Mesothelial cell of epicardium (in vitro differentiated cells): ENCODE results near the gene NRP1. TPM values are rescaled to one million over a fixed set of nuclear protein-coding genes. Genes with fewer than 3 reads are reported as not detected.

ENCODE experiments used
- DNase-seq, 2 experiments: peaks; one replicate each; pipeline ENCODE4 v3.0.0; 2021; ENCODE audit warnings: low spot score in 2 of 2; ENCODE audit not compliant: unreplicated experiment in 2 of 2
- H3K27ac Mint-ChIP-seq: 2 replicates; pipeline ENCODE4 v1.8.0; 2021; ENCODE audit warnings: mixed read lengths
- H3K27me3 Mint-ChIP-seq: 2 replicates; pipeline ENCODE4 v1.8.0; 2021; ENCODE audit warnings: low read depth, mixed read lengths
- H3K36me3 Mint-ChIP-seq: 2 replicates; pipeline ENCODE4 v1.8.0; 2021; ENCODE audit warnings: mixed read lengths
- H3K4me1 Mint-ChIP-seq: 2 replicates; pipeline ENCODE4 v1.8.0; 2021; ENCODE audit warnings: mixed read lengths
- H3K4me3 Mint-ChIP-seq: 2 replicates; pipeline ENCODE4 v1.8.0; 2021; ENCODE audit warnings: mild to moderate bottlenecking, moderate library complexity, mixed read lengths
- H3K9me3 Mint-ChIP-seq: 2 replicates; pipeline ENCODE4 v1.8.0; 2021; ENCODE audit warnings: mixed read lengths
- CTCF ChIP-seq: fragments of 200-600 bp; sonication (generic); IDR thresholded peaks from one replicate; pipeline ENCODE4 v1.5.0; 2021; ENCODE audit warnings: antibody characterized with exemption; ENCODE audit not compliant: unreplicated experiment
- total RNA-seq: library from RNA; stranded (reverse); gene quantifications from 3 replicates; pipeline ENCODE4 v1.2.1, GENCODE V29; 2021

Gene NRP1
- total RNA-seq, 1 donor from 2014 or later, result 47.7 TPM

- DNase-seq, result no peak
- peaks cover 3% of the 10 kb centered on the region for H3K9me3 Mint-ChIP-seq
- H3K36me3 Mint-ChIP-seq, result no peaks in the 10 kb centered on the region
- TF ChIP-seq CTCF, result no peak
- H3K27ac Mint-ChIP-seq, result no peak overlapping the region
- no peak overlapping the region for H3K4me3 Mint-ChIP-seq
- H3K27me3 Mint-ChIP-seq, result no peaks in the 10 kb centered on the region
- H3K4me1 Mint-ChIP-seq, result peaks cover 20% of the 10 kb centered on the region
Observed at GRCh38 chr10:33376976-33377657, 42.6 kb upstream of the NRP1 start.

- peaks cover 13% of the 10 kb centered on the region for H3K4me1 Mint-ChIP-seq
- no peak overlapping the region for H3K27ac Mint-ChIP-seq
- no peaks in the 10 kb centered on the region for H3K27me3 Mint-ChIP-seq
- no peaks in the 10 kb centered on the region for H3K36me3 Mint-ChIP-seq
- peaks cover 3% of the 10 kb centered on the region for H3K9me3 Mint-ChIP-seq
- no peak overlapping the region for H3K4me3 Mint-ChIP-seq
- TF ChIP-seq CTCF, result no peak
- no peak for DNase-seq
Observed at GRCh38 chr10:33376476-33376875, 42.0 kb upstream of the NRP1 start.

- Mint-ChIP-seq H3K27me3 (no peaks in the 10 kb centered on the region), H3K36me3 (no peaks in the 10 kb centered on the region), H3K9me3 (peaks cover 19% of the 10 kb centered on the region), H3K4me1 (no peaks in the 10 kb centered on the region), H3K27ac (no peak overlapping the region), H3K4me3 (no peak overlapping the region)
- TF ChIP-seq CTCF, result no peak
- DNase-seq, result no peak
Observed at GRCh38 chr10:33373263-33373662, 38.8 kb upstream of the NRP1 start.

GRCh38 chr10:33371234-33371633, 36.8 kb upstream of the NRP1 start:
- H3K27ac Mint-ChIP-seq, result no peak overlapping the region
- H3K9me3 Mint-ChIP-seq, result peaks cover 32% of the 10 kb centered on the region
- no peak for DNase-seq
- TF ChIP-seq CTCF, result no peak
- peaks cover under 1% of the 10 kb centered on the region for H3K36me3 Mint-ChIP-seq
- no peak overlapping the region for H3K4me3 Mint-ChIP-seq
- no peaks in the 10 kb centered on the region for H3K27me3 Mint-ChIP-seq
- no peaks in the 10 kb centered on the region for H3K4me1 Mint-ChIP-seq

GRCh38 chr10:33370434-33370930, 36.0 kb upstream of the NRP1 start:
- H3K4me1 Mint-ChIP-seq, result no peaks in the 10 kb centered on the region

More at GRCh38 chr10:33370434-33370930, 36.0 kb upstream of the NRP1 start:
- Mint-ChIP-seq H3K36me3 (peaks cover 5% of the 10 kb centered on the region), H3K9me3 (peaks cover 35% of the 10 kb centered on the region), H3K4me3 (no peak overlapping the region), H3K27me3 (no peaks in the 10 kb centered on the region), H3K27ac (no peak overlapping the region)
- no peak for TF ChIP-seq CTCF
- DNase-seq, result no peak
